Stimulated activated CD4-positive, alpha-beta T cell treated with anti-CD3 and anti-CD28 coated beads, Interleukin-2, amount 100 ng/mL, for 4 hours (primary cell): ENCODE results near the gene VPS13C.

Experiments used
- DNase-seq: peaks from one replicate; pipeline ENCODE4 v3.0.0-alpha.2; 2020; ENCODE audit warnings: low read depth

VPS13C gene

DNA sequence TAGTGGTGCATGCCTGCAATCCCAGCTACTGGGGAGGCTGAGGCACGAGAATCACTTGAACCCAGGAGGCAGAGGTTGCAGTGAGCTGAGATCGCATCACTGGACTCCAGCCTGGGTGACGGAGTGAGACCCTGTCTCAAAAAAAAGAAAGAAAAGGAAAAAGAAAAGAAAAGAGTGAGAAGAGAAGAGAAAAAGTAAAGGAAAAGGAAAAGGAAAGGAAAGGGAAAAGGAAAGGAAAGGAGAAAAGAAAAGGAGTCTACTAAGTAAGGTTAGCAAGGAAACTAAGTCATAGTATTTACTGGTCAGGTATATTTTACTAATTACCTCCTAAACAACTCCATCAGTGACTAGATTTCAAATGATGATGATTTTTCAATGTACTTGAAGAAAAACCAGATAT lies 198.3 kb downstream of the VPS13C start:
- DNase-seq, result no peak

- DNase-seq, result no peak
Measured at GRCh38 chr15:61857169-61857829, 202.9 kb downstream of the VPS13C start.

- no peak for DNase-seq
Measured at GRCh38 chr15:61856295-61856694, 204.0 kb downstream of the VPS13C start.

- no peak for DNase-seq
Measured at GRCh38 chr15:61853195-61853594, 207.1 kb downstream of the VPS13C start.

DNA sequence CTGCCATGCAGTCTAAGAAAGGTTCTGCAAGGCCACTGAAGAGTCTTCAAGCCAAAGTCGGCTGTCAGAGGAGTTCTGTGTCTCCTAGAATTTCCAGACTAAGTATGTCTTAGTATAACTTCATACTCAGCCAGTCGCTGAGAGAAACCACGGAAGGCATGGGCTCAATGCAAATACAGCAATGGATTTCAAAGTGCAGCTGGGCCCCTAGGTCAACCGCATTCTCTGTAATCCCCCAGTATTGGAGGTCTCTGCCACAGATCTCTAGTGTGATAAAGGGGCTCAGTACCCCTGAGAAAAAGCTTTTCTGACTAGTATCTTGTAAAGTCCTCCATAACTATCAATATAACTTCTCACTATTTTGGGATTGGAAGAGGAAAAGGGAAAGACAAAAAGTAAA lies 208.3 kb downstream of the VPS13C start:
- no peak for DNase-seq

DNA sequence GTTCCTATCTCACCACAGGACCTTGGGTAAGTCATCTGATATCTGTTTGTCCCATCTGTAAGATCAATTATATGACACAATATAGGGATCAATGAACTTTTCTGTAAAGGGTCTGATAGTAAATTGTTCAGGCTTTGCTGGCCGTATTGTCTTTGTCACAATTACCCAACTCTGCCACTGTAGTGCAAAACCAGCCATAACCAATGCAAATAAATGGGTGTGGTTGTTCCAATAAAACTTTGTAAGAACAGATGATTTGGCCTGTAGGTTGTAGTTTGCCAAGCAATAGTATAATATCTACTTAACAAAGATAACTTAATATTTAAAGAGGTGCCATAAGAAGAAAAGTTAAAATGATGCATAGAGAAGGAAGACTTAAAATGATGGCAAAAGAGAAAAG lies 210.8 kb downstream of the VPS13C start:
- no peak for DNase-seq

- DNase-seq, result no peak
Measured at GRCh38 chr15:61841466-61841865, 218.8 kb downstream of the VPS13C start.

- DNase-seq, result no peak
Measured at GRCh38 chr15:61840090-61840489, 220.2 kb downstream of the VPS13C start.

GRCh38 chr15:61839546-61839945 lies 220.7 kb downstream of the VPS13C start:
- DNase-seq, result no peak

DNA sequence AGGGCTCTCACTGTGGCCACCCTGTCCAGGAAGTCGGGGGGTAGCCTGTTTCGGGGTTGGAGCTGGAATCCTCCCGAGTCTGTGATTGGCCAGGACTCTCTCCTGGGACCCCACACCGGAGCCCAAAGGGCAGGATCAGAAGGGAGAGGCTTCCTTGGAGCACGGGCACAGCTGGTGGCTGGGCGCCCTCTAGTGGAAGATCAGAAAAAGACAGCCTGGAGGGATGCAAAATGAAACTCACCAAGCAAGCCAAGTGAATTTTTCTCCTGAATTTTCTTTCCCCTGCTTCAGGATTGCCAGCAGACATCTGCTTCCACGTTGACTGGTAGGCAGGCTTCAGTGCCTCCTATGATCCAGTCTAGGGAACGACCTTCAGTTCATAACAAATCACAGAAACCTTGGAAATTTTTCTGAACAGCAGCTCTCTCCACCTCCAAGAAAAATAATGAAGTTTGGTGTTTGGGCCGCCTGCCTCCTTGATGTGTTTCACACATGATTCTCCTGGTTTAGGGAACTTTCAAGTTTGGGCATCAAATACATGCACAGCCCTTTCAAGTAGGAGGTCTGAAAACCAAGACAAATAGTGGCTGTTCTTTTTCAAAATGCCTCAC lies 224.6 kb downstream of the VPS13C start:
- peak; percentile 21 for DNase-seq

GRCh38 chr15:61835029-61835428 lies 225.2 kb downstream of the VPS13C start:
- no peak for DNase-seq

GRCh38 chr15:61834076-61834697 lies 226.1 kb downstream of the VPS13C start:
- DNase-seq, result peak; percentile 50

- DNase-seq, result no peak
Measured at GRCh38 chr15:61832223-61832622, 228.0 kb downstream of the VPS13C start.

- DNase-seq, result no peak
Measured at GRCh38 chr15:61831505-61831921, 228.7 kb downstream of the VPS13C start.

DNA sequence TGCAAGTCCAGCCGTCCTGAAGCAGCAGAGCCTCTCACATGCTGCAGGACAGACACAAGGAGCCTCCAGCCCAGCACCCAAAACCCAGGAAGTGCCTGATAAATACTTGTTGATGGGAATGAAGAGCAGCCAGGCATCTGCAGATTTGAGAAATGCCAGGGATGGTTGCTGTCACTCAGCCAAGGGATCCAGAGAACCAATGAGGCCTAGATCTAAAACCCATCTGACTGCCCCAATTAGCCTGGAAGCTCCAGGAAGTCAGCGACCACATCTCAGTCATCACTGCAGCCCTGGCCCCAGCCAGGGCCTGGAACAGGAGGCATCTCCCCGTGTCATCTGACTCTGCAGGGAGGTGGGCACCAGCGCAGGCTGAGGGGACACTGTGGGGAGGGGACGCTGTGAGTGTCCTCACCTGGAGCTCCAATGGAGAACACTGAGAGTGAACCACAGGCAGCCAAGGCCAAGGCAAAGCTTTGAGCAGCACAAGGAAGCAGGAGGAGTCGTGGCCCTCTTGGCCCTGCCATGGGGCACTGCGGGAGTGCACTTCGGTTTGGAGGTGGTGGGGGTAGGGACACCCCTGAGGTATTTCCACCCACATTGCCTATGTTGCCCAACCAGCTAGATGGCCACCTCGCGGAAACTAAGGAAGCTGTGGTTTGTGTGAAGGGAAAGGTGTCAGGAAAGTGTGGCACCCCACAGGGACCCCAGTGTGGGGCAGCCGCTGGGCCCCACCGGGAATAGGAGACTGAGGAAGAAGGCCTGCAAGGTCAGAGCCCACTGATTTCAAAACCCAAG lies 229.5 kb downstream of the VPS13C start:
- no peak for DNase-seq

GRCh38 chr15:61829514-61829889 lies 230.7 kb downstream of the VPS13C start:
- no peak for DNase-seq

DNA sequence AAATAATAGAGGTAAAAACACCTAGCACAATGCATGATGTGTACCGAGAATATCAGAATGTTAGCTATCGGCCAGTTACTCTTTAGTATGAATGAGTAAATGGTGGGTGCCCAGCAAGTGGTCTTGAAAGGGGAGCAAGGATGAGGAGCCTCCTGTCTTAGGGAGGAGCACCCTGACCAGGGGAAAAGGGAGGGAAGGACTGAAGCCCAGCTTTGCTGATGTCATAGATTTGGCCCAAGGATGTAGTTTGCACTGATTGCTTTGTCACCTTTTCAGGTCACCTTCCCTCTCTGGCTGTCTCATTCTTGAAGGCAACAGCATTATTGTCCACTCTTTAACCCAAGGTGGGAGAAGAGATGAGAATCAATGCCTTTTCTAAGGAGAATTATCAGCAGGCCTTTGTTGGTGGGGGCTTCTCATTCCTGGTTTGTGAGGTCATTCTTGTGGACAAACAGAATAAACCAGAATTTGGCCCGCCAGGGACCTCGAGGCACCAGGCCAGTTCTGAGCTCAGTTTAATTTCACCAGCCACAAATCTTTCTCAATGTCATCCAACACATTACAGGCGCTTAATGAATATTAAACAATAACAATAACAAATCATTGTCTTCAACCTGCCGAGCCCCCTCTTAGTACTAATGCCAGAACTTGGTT lies 231.3 kb downstream of the VPS13C start:
- DNase-seq, result no peak

GRCh38 chr15:61828008-61828407 lies 232.2 kb downstream of the VPS13C start:
- DNase-seq, result no peak

DNA sequence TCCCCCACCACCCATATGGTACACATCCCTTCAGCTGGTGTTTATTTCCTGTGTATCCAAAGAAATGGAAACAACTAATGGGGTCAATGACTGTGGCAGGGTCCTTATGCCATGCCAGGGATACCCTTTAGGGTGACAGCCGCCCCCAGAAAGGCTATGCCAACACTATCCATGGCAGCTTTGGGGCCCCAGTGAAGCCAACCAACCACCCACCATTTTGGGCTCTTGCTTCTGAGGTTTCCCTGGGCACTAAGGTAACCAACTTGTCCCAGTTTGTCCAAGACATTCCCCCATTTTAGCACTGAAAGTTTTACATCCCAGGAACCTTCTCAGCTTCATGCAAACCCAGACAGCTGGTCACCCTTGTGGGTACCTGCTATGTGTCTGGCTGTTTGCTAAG lies 233.1 kb downstream of the VPS13C start:
- DNase-seq, result no peak

DNA sequence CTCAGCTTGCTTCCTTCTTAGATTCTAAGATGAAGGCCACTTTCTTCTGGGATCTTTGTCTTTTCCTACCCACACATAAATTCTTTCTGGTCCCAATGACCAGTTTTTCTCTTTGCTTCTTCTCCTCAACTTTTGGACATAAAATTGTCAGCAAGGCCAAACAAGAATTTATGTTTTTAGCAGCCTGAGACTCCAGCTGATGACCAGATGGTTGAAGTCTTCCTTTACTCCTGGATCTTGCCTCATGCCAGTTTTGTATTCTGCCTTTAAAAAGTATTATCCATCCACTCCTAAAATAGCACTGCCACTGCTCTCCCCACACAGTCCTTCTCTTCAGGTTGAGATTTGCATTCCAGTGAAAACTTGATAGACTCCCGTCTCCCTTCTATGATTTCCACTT lies 236.0 kb downstream of the VPS13C start:
- no peak for DNase-seq

DNA sequence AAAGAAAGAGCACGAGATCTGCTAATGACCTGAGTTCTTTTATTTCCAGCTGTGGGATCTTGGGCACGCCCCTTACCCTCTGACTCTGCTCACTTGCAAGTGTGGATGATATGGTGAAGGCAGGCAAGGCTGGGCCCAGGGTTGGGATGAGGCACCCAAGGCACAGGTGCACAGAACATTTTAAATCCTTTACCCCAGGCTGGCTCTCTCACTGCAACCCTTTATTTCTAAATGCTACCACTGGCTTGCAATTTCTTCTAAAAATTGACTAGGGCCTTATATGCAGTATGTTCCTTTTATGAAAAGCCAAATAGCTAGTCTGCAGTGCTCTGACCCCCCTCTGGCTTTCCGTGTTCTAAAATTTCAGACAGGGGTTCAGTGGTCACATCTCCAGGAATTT lies 237.7 kb downstream of the VPS13C start:
- DNase-seq, result no peak

DNA sequence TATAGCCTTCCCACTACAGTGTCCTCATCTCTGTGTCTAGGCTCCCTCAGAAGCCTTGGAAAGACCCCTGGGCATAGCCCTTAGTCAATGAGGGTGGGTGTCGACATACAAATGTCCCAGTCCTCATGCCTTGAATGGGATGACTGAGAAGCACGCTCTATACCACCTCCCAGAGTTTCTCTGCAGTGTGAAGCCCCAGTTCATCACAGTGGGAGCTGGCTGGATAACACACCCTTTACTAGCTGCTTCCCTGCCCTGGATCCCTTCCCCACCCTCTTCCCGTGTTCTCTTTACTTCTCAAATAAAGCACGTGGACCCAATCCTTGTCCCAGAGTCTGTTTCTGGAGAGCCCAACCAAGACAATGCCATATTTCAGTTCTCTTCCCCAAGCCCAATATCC lies 239.3 kb downstream of the VPS13C start:
- no peak for DNase-seq
